Tibial nerve (tissue), 4 donors: ENCODE results near the gene PTPRG.

Experiments
- CTCF ChIP-seq, 5 experiments: fragments of 200-600 bp in 3 of 5; fragments of 450-650 bp in 2 of 5; sonication (generic) in 3 of 5; IDR thresholded peaks; one replicate each; pipeline ENCODE4 v1.5.1; 2016 to 2019; ENCODE audit warnings: antibody characterized with exemption in 5 of 5, mild to moderate bottlenecking in 3 of 5, moderate library complexity in 2 of 5
- EP300 ChIP-seq, 2 donors: sonication (generic); formaldehyde crosslinking; IDR thresholded peaks; one replicate each; pipeline ENCODE4 v1.6.1; 2017; ENCODE audit warnings: antibody characterized with exemption in 2 of 2, mild to moderate bottlenecking in 1 of 2
- POLR2A ChIP-seq, 2 donors: fragments of 450-650 bp; IDR thresholded peaks; one replicate each; pipeline ENCODE4 v1.6.1; 2017; ENCODE audit warnings: antibody characterized with exemption in 2 of 2, mild to moderate bottlenecking in 2 of 2, moderate library complexity in 2 of 2

GRCh38 chr3:61648481-61648880 lies 87.1 kb downstream of the PTPRG start:
- TF ChIP-seq CTCF (IDR thresholded peaks at IDR 0.05), result no peak
- TF ChIP-seq POLR2A (IDR thresholded peaks at IDR 0.05), result no peak
- no peak for TF ChIP-seq EP300 (IDR thresholded peaks at IDR 0.05)
